ENCODE data around the gene FOXRED1. TPM values are rescaled to one million over a fixed set of nuclear protein-coding genes. Genes with fewer than 3 reads are reported as not detected.
"Not testable (repeated sequence)": the region's sequence is repeated elsewhere in the genome, so short reads cannot be mapped to it uniquely, and the experiment has no call there.

The FOXRED1 gene
- polyA plus RNA-seq, 1 experiment = 18.3 TPM

GRCh38 chr11:126246636-126247035 is 22.3 kb upstream of the FOXRED1 start:
- DNase-seq (ENCODE audit: low read depth) = no peak
- Histone ChIP-seq H3K4me3 (ENCODE audit: low read depth, low read length) (no peak overlapping the region), H3K27me3 (ENCODE audit: control insufficient read depth, insufficient read depth, low read length) (no peaks in the 10 kb centered on the region), H3K36me3 (ENCODE audit: control insufficient read depth, insufficient read depth, low read length) (peaks cover 4% of the 10 kb centered on the region)
- TF ChIP-seq CTCF (IDR thresholded peaks at IDR 0.05; ENCODE audit: insufficient read depth, low read depth, low read length) = no peak
- ChIA-PET CTCF (interaction anchor here (1.4 kb wide), 1 partner anchor 8 kb away, joined by 3 read pairs; no protein-coding TSS in a partner anchor), POLR2A (no interaction called here)

- ChIA-PET POLR2A (no interaction called here), CTCF (no interaction called here)
- no peak for DNase-seq (ENCODE audit: low read depth)
- TF ChIP-seq CTCF (IDR thresholded peaks at IDR 0.05; ENCODE audit: insufficient read depth, low read depth, low read length) = no peak
- Histone ChIP-seq H3K27me3 (ENCODE audit: control insufficient read depth, insufficient read depth, low read length) (no peaks in the 10 kb centered on the region), H3K36me3 (ENCODE audit: control insufficient read depth, insufficient read depth, low read length) (peaks cover 5% of the 10 kb centered on the region; the same call in 1 of the 2 replicates), H3K4me3 (ENCODE audit: low read depth, low read length) (no peak overlapping the region)
These were observed 15.7 kb upstream of the FOXRED1 start for GRCh38 chr11:126253265-126253664.

GRCh38 chr11:126254819-126255218 is 14.1 kb upstream of the FOXRED1 start:
- Histone ChIP-seq H3K27me3 (ENCODE audit: control insufficient read depth, insufficient read depth, low read length) (no peaks in the 10 kb centered on the region), H3K36me3 (ENCODE audit: control insufficient read depth, insufficient read depth, low read length) (peaks cover 5% of the 10 kb centered on the region; the same call in 1 of the 2 replicates), H3K4me3 (ENCODE audit: low read depth, low read length) (no peak overlapping the region)
- POLR2A ChIA-PET = no interaction called here
- no peak for TF ChIP-seq CTCF (IDR thresholded peaks at IDR 0.05; ENCODE audit: insufficient read depth, low read depth, low read length)
- no peak for DNase-seq (ENCODE audit: low read depth)
- CTCF ChIA-PET = interaction anchor here (1.0 to 1.1 kb wide), 2 partner anchors 9 to 11 kb away, joined by 3 read pairs; no protein-coding TSS in a partner anchor

GRCh38 chr11:126255507-126255906 is 13.4 kb upstream of the FOXRED1 start:
- DNase-seq (ENCODE audit: low read depth); H3K36me3 ChIP-seq (ENCODE audit: control insufficient read depth, insufficient read depth, low read length); H3K27me3 ChIP-seq (ENCODE audit: control insufficient read depth, insufficient read depth, low read length); POLR2A ChIA-PET; H3K4me3 ChIP-seq (ENCODE audit: low read depth, low read length): not testable (repeated sequence)
- CTCF ChIA-PET = interaction anchor here (1.1 kb wide), 1 partner anchor 9 kb away, joined by 3 read pairs; no protein-coding TSS in a partner anchor

- ChIA-PET POLR2A (no interaction called here), CTCF (no interaction called here)
- H3K27me3 ChIP-seq (ENCODE audit: control insufficient read depth, insufficient read depth, low read length) = no peaks in the 10 kb centered on the region
- TF ChIP-seq CTCF (IDR thresholded peaks at IDR 0.05; ENCODE audit: insufficient read depth, low read depth, low read length) = no peak
- H3K36me3 ChIP-seq (ENCODE audit: control insufficient read depth, insufficient read depth, low read length) = peaks cover 5% of the 10 kb centered on the region; the same call in 1 of the 2 replicates
- DNase-seq (ENCODE audit: low read depth) = no peak
- H3K4me3 ChIP-seq (ENCODE audit: low read depth, low read length) = no peak overlapping the region
These were observed 12.7 kb upstream of the FOXRED1 start for GRCh38 chr11:126256216-126256615.

GRCh38 chr11:126257144-126257543 is 11.8 kb upstream of the FOXRED1 start:
- H3K27me3 ChIP-seq (ENCODE audit: control insufficient read depth, insufficient read depth, low read length) = no peaks in the 10 kb centered on the region
- POLR2A ChIA-PET = no interaction called here
- no peak for TF ChIP-seq CTCF (IDR thresholded peaks at IDR 0.05; ENCODE audit: insufficient read depth, low read depth, low read length)
- peaks cover 6% of the 10 kb centered on the region for H3K36me3 ChIP-seq (ENCODE audit: control insufficient read depth, insufficient read depth, low read length)
- CTCF ChIA-PET = interaction anchor here (0.6 kb wide), 2 partner anchors 261 to 1421 kb away, joined by 3 read pairs; no protein-coding TSS in a partner anchor
- no peak for DNase-seq (ENCODE audit: low read depth)
- H3K4me3 ChIP-seq (ENCODE audit: low read depth, low read length) = no peak overlapping the region

Data from BJ (cell line).